ENCODE data around the gene FBXW11. TPM values are rescaled to one million over a fixed set of nuclear protein-coding genes. Genes with fewer than 3 reads are reported as not detected.

FBXW11 gene
- total RNA-seq, 1 donor from 2014 or later: 110 TPM

- H3K27ac Mint-ChIP-seq (ENCODE audit: unreplicated experiment): no peak overlapping the region
- TF ChIP-seq CTCF (IDR thresholded peaks at IDR 0.05; ENCODE audit: partially characterized antibody, unreplicated experiment): no peak
- H3K4me1 Mint-ChIP-seq (ENCODE audit: low read depth, unreplicated experiment): peaks cover 10% of the 10 kb centered on the region
- no peaks in the 10 kb centered on the region for H3K27me3 Mint-ChIP-seq (ENCODE audit: unreplicated experiment)
- no peaks in the 10 kb centered on the region for H3K36me3 Mint-ChIP-seq (ENCODE audit: unreplicated experiment)
- peaks cover 3% of the 10 kb centered on the region for H3K9me3 Mint-ChIP-seq (ENCODE audit: unreplicated experiment)
- no peak for DNase-seq
- H3K4me3 Mint-ChIP-seq (ENCODE audit: unreplicated experiment): no peak overlapping the region
Measured at GRCh38 chr5:171906066-171906570, 100.3 kb downstream of the FBXW11 start.

- no peaks in the 10 kb centered on the region for H3K36me3 Mint-ChIP-seq (ENCODE audit: unreplicated experiment)
- no peaks in the 10 kb centered on the region for H3K27me3 Mint-ChIP-seq (ENCODE audit: unreplicated experiment)
- H3K27ac Mint-ChIP-seq (ENCODE audit: unreplicated experiment): no peak overlapping the region
- DNase-seq: no peak
- peaks cover 10% of the 10 kb centered on the region for H3K4me1 Mint-ChIP-seq (ENCODE audit: low read depth, unreplicated experiment)
- TF ChIP-seq CTCF (IDR thresholded peaks at IDR 0.05; ENCODE audit: partially characterized antibody, unreplicated experiment): no peak
- no peak overlapping the region for H3K4me3 Mint-ChIP-seq (ENCODE audit: unreplicated experiment)
- peaks cover 3% of the 10 kb centered on the region for H3K9me3 Mint-ChIP-seq (ENCODE audit: unreplicated experiment)
Measured at GRCh38 chr5:171904886-171905285, 101.6 kb downstream of the FBXW11 start.

- Mint-ChIP-seq H3K4me1 (ENCODE audit: low read depth, unreplicated experiment) (peaks cover 6% of the 10 kb centered on the region), H3K27ac (ENCODE audit: unreplicated experiment) (no peak overlapping the region), H3K4me3 (ENCODE audit: unreplicated experiment) (no peak overlapping the region), H3K36me3 (ENCODE audit: unreplicated experiment) (no peaks in the 10 kb centered on the region), H3K9me3 (ENCODE audit: unreplicated experiment) (peaks cover 3% of the 10 kb centered on the region), H3K27me3 (ENCODE audit: unreplicated experiment) (no peaks in the 10 kb centered on the region)
- TF ChIP-seq CTCF (IDR thresholded peaks at IDR 0.05; ENCODE audit: partially characterized antibody, unreplicated experiment): no peak
- no peak for DNase-seq
Measured at GRCh38 chr5:171901764-171902163, 104.7 kb downstream of the FBXW11 start.

GRCh38 chr5:171899792-171900191 is 106.6 kb downstream of the FBXW11 start:
- no peak for DNase-seq
- H3K27me3 Mint-ChIP-seq (ENCODE audit: unreplicated experiment): no peaks in the 10 kb centered on the region
- no peak for TF ChIP-seq CTCF (IDR thresholded peaks at IDR 0.05; ENCODE audit: partially characterized antibody, unreplicated experiment)
- no peaks in the 10 kb centered on the region for H3K36me3 Mint-ChIP-seq (ENCODE audit: unreplicated experiment)
- no peaks in the 10 kb centered on the region for H3K9me3 Mint-ChIP-seq (ENCODE audit: unreplicated experiment)
- H3K4me3 Mint-ChIP-seq (ENCODE audit: unreplicated experiment): no peak overlapping the region
- H3K27ac Mint-ChIP-seq (ENCODE audit: unreplicated experiment): no peak overlapping the region
- H3K4me1 Mint-ChIP-seq (ENCODE audit: low read depth, unreplicated experiment): no peaks in the 10 kb centered on the region

- Mint-ChIP-seq H3K27ac (ENCODE audit: unreplicated experiment) (no peak overlapping the region), H3K4me1 (ENCODE audit: low read depth, unreplicated experiment) (peaks cover 1% of the 10 kb centered on the region), H3K27me3 (ENCODE audit: unreplicated experiment) (no peaks in the 10 kb centered on the region), H3K36me3 (ENCODE audit: unreplicated experiment) (no peaks in the 10 kb centered on the region), H3K9me3 (ENCODE audit: unreplicated experiment) (no peaks in the 10 kb centered on the region), H3K4me3 (ENCODE audit: unreplicated experiment) (no peak overlapping the region)
- no peak for TF ChIP-seq CTCF (IDR thresholded peaks at IDR 0.05; ENCODE audit: partially characterized antibody, unreplicated experiment)
- DNase-seq: no peak
Measured at GRCh38 chr5:171898879-171899278, 107.6 kb downstream of the FBXW11 start.
